DND-41 (cell line): ENCODE results near the gene DYNLT5.

ENCODE experiments used
- ATAC-seq: fragments of 200-7000 bp; cut with Tn5 transposase; 3 replicates; pipeline ENCODE4 v1.9.1; 2021; ENCODE audit warnings: low read depth; ENCODE audit not compliant: insufficient read depth
- DNase-seq: peaks from one replicate; pipeline ENCODE4 v3.0.0-alpha.2; 2020
- H2AFZ ChIP-seq: 2 replicates; pipeline ENCODE4 v1.6.0; 2012; ENCODE audit warnings: low read depth, low read length
- H3K27ac ChIP-seq: 2 replicates; pipeline ENCODE4 v1.5.1; 2012; ENCODE audit warnings: low read length, inconsistent platforms
- H3K27me3 ChIP-seq: fragments of 200-600 bp; sonication (generic); 2 replicates; pipeline ENCODE4 v1.6.0; 2012; ENCODE audit warnings: low read length, mild to moderate bottlenecking, inconsistent platforms; ENCODE audit not compliant: insufficient read depth, poor library complexity
- H3K36me3 ChIP-seq: 2 replicates; pipeline ENCODE4 v1.5.1; 2012; ENCODE audit warnings: low read length, inconsistent platforms; ENCODE audit not compliant: insufficient read depth
- H3K4me1 ChIP-seq: 2 replicates; pipeline ENCODE4 v1.5.1; 2012; ENCODE audit warnings: mild to moderate bottlenecking, low read length; ENCODE audit not compliant: insufficient read depth
- H3K4me2 ChIP-seq: 2 replicates; pipeline ENCODE4 v1.6.0; 2012; ENCODE audit warnings: mild to moderate bottlenecking, moderate library complexity, low read length, inconsistent platforms; ENCODE audit not compliant: insufficient read depth
- H3K4me3 ChIP-seq, 2 experiments: fragments of 200-600 bp in 1 of 2; shearing (Covaris generic) in 1 of 2; 2 replicates each; pipeline ENCODE4 v1.5.1; 2012 to 2016; ENCODE audit warnings: inconsistent platforms in 2 of 2, low read length in 2 of 2, mild to moderate bottlenecking in 2 of 2, low read depth in 1 of 2, moderate library complexity in 1 of 2
- H3K79me2 ChIP-seq: 2 replicates; pipeline ENCODE4 v1.6.0; 2012; ENCODE audit warnings: low read length, inconsistent platforms; ENCODE audit not compliant: insufficient read depth
- H3K9ac ChIP-seq: 2 replicates; pipeline ENCODE4 v1.6.0; 2012; ENCODE audit warnings: low read depth, mild to moderate bottlenecking, inconsistent platforms, low read length, moderate library complexity
- H3K9me3 ChIP-seq: 2 replicates; pipeline ENCODE4 v1.5.1; 2012; ENCODE audit warnings: low read length, moderate library complexity, mild to moderate bottlenecking, inconsistent platforms; ENCODE audit not compliant: insufficient read depth, severe bottlenecking
- H4K20me1 ChIP-seq: 2 replicates; pipeline ENCODE4 v1.6.0; 2012; ENCODE audit warnings: low read length; ENCODE audit not compliant: insufficient read depth
- CTCF ChIP-seq: IDR thresholded peaks from 2 replicates; pipeline ENCODE4 v1.5.1; 2012; ENCODE audit warnings: borderline replicate concordance, low read length, moderate library complexity, mild to moderate bottlenecking; ENCODE audit not compliant: poor library complexity, severe bottlenecking; ENCODE audit errors: extremely low read depth
- EZH2 ChIP-seq: IDR thresholded peaks from 3 replicates; pipeline ENCODE4 v1.6.1; 2012; ENCODE audit warnings: borderline replicate concordance, low read depth, mild to moderate bottlenecking, moderate library complexity, low read length, inconsistent platforms; ENCODE audit not compliant: severe bottlenecking

The DYNLT5 gene

DNA sequence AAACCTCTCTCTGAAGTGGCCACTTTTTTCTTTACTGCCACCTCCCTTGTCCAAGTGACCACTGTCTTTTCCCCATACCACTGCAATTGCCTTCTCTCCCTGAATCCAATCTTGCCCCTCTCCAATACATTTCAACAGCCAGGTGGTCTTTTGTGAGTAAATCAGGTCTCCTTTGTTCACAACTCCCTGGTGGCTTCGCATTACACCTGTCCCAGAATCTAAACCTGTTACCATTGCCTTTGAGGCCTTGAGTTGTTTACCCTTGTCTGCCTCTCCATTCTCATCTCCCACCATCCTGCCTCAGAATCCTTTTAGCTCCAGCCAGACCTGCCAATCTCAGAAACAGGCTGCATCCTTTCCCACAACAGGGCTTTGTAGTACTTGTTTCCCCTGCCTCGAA, 21.8 kb upstream of the DYNLT5 start:
- Histone ChIP-seq H3K27ac (peak overlapping the region; percentile 93), H3K27me3 (no peaks in the 10 kb centered on the region), H3K9ac (no peak overlapping the region), H3K4me2 (no peak overlapping the region; the same call in 1 of the 2 replicates), H3K79me2 (no peaks in the 10 kb centered on the region), H4K20me1 (no peaks in the 10 kb centered on the region), H3K36me3 (no peaks in the 10 kb centered on the region), H3K4me1 (peaks cover 77% of the 10 kb centered on the region), H2AFZ (peak overlapping the region; percentile 43), H3K4me3 (no peak overlapping the region), H3K9me3 (no peaks in the 10 kb centered on the region)
- DNase-seq (no peak), ATAC-seq (no peak)
- no peak for TF ChIP-seq CTCF
- no peak for TF ChIP-seq EZH2

DNA sequence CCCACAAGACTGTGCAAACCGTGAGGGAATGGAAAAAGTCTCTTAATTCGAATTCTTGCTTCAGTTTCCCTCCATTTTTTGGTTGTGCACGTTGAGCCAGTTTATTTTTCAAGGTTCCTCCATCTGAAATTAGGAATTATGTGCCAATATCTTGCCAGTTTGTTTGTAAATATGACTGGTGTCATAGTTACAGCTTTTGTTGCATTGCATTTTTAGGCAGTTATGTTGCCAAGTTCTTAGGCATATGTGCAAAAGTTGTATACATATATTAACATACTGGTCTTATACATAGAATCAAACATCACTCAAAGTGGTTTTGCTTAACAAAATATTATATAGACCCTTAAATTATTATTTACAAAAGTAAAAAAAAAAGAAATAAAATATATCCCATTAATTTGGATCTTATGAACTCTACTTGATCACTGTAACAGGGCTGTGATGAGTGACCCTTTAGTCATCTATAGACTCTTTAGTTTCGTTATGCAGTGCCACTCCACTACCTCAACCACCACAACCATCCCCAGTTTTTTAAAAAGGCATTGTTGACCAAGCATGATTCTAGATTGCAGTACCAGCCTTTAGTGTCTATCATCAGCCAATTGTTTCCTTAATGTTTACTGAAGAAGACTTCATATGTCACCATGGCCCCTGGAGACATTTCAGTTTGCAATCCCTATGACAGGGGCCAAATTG, 20.9 kb upstream of the DYNLT5 start:
- Histone ChIP-seq H3K4me2 (no peak overlapping the region), H3K79me2 (no peaks in the 10 kb centered on the region), H3K4me3 (no peak overlapping the region), H3K27me3 (no peaks in the 10 kb centered on the region), H4K20me1 (no peaks in the 10 kb centered on the region), H2AFZ (no peak overlapping the region), H3K36me3 (no peaks in the 10 kb centered on the region), H3K27ac (peak overlapping the region; percentile 93), H3K9ac (no peak overlapping the region), H3K9me3 (no peaks in the 10 kb centered on the region), H3K4me1 (peaks cover 68% of the 10 kb centered on the region)
- no peak for TF ChIP-seq EZH2
- no peak for TF ChIP-seq CTCF
- DNase-seq: no peak
- ATAC-seq: no peak

GRCh38 chr1:66732407-66733166, 19.7 kb upstream of the DYNLT5 start:
- peak overlapping the region; percentile 84 for H3K27ac ChIP-seq
- ATAC-seq (no peak), DNase-seq (no peak)
- peak overlapping the region; percentile 56 for H2AFZ ChIP-seq
- no peaks in the 10 kb centered on the region for H3K79me2 ChIP-seq
- no peaks in the 10 kb centered on the region for H3K9me3 ChIP-seq
- peak overlapping the region; percentile 36 for H3K4me2 ChIP-seq
- TF ChIP-seq EZH2 (no peak), CTCF (no peak)
- no peak overlapping the region for H3K4me3 ChIP-seq
- H4K20me1 ChIP-seq: no peaks in the 10 kb centered on the region
- H3K4me1 ChIP-seq: peaks cover 62% of the 10 kb centered on the region
- no peaks in the 10 kb centered on the region for H3K36me3 ChIP-seq
- no peaks in the 10 kb centered on the region for H3K27me3 ChIP-seq
- H3K9ac ChIP-seq: peak overlapping the region; percentile 40
